Inflammatory macrophage treated with lipopolysaccharide for 4 hours (primary cell): Measurements from ENCODE around the gene GJA1.
"Not testable (repeated sequence)": the region's sequence is repeated elsewhere in the genome, so short reads cannot be mapped to it uniquely, and the experiment has no call there.

Source experiments
- DNase-seq: peaks from one replicate; pipeline ENCODE4 v3.0.0-alpha.2; 2020

GJA1 gene

GRCh38 chr6:121435444-121436069, at the start of gene GJA1:
GJA1 (plus strand) TSS chr6:121435646; CDS start chr6:121446848, 11,202 bp downstream.
- DNase-seq = no peak

GRCh38 chr6:121386551-121386950, 48.9 kb upstream of the GJA1 start:
- not testable (repeated sequence) for DNase-seq

GRCh38 chr6:121389419-121389818, 46.0 kb upstream of the GJA1 start:
- no peak for DNase-seq

GRCh38 chr6:121393731-121394505, 41.5 kb upstream of the GJA1 start:
- no peak for DNase-seq

GRCh38 chr6:121395736-121396135, 39.7 kb upstream of the GJA1 start:
- DNase-seq = no peak

GRCh38 chr6:121397188-121397587, 38.3 kb upstream of the GJA1 start:
- DNase-seq = not testable (repeated sequence)

- no peak for DNase-seq
Observed at GRCh38 chr6:121398127-121398526, 37.3 kb upstream of the GJA1 start.

GRCh38 chr6:121399966-121400365, 35.5 kb upstream of the GJA1 start:
- DNase-seq = no peak

GRCh38 chr6:121403964-121404363, 31.5 kb upstream of the GJA1 start:
- no peak for DNase-seq

- DNase-seq = no peak
Observed at GRCh38 chr6:121405306-121405705, 30.1 kb upstream of the GJA1 start.

GRCh38 chr6:121408321-121408720, 27.1 kb upstream of the GJA1 start:
- no peak for DNase-seq

- DNase-seq = no peak
Observed at GRCh38 chr6:121413879-121414278, 21.6 kb upstream of the GJA1 start.

GRCh38 chr6:121418346-121418745, 17.1 kb upstream of the GJA1 start:
- no peak for DNase-seq

GRCh38 chr6:121426686-121427085, 8.8 kb upstream of the GJA1 start:
- no peak for DNase-seq

- DNase-seq = no peak
Observed at GRCh38 chr6:121428872-121429756, 6.3 kb upstream of the GJA1 start.

- DNase-seq = peak; percentile 11
Observed at GRCh38 chr6:121430514-121431460, 4.7 kb upstream of the GJA1 start.

GRCh38 chr6:121431776-121432175, 3.7 kb upstream of the GJA1 start:
- not testable (repeated sequence) for DNase-seq

GRCh38 chr6:121434037-121434770, 1.2 kb upstream of the GJA1 start:
- no peak for DNase-seq

- no peak for DNase-seq
Observed at GRCh38 chr6:121436274-121436857, 920 bp downstream of the GJA1 start.

- peak; percentile 1 for DNase-seq
Observed at GRCh38 chr6:121436960-121437850, 1.8 kb downstream of the GJA1 start.
